Omental fat pad (tissue), 4 donors: ENCODE results near the gene AUTS2. TPM values are rescaled to one million over a fixed set of nuclear protein-coding genes. Genes with fewer than 3 reads are reported as not detected.

ENCODE experiments used
- ATAC-seq: fragments of 150-250 bp; one replicate; pipeline ENCODE4 v1.9.1; 2016; ENCODE audit warnings: mild to moderate bottlenecking, moderate library complexity; ENCODE audit not compliant: low FRiP score
- DNase-seq: peaks from one replicate; pipeline ENCODE4 v3.0.0-alpha.2; 2019; ENCODE audit warnings: low spot score
- total RNA-seq, 4 donors: library from RNA; depleted of rRNA; stranded (reverse); fragments of >200 nt; gene quantifications; one replicate each; pipeline ENCODE4 v1.1.0, GENCODE V29; 2016
- TF ChIP-seq, protein P1 (sequence below), 3 donors: fragments of 450-650 bp; IDR thresholded peaks; one replicate each; pipeline ENCODE4 v1.5.1; 2016 to 2017; ENCODE audit warnings: antibody characterized with exemption in 3 of 3, mild to moderate bottlenecking in 3 of 3, moderate library complexity in 2 of 3

The AUTS2 gene
- total RNA-seq, 4 donors from 2014 or later, result 13.2 to 27.0 (median 21.2) TPM

DNA sequence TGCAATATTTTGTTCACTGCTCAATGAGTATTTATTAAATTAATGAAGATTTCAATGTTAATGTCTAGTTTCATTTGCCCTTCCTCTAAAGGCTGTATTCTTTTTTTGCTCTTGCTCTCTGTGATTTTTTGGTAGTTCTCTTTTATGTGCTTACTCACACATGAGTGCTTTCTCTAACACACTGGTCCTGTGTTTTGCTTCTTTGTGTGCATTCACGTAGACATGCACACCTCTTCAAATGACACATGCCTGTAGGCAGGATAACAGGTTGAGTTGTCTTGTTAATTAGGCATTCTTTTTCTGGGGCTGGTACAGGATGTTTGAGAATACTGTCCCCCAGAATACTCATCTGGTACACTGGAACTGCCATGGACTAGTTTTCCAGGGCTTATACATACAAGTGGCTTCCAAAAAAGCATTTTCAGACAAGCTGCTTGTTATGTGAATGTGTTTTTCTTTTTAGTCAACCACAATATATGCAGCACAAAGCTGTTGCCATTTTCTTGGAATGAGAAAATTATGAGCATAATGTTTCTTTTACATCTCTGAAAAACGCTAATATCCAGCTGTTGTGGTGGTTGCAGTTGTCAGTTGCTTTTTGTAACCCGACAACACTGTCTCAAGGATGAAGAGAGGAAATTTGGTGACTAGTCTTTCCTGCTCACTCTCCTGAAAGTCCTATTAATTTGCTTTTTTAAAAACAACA lies 416.4 kb downstream of the AUTS2 start:
- DNase-seq (no peak), ATAC-seq (no peak)
- TF ChIP-seq, protein P1, sequence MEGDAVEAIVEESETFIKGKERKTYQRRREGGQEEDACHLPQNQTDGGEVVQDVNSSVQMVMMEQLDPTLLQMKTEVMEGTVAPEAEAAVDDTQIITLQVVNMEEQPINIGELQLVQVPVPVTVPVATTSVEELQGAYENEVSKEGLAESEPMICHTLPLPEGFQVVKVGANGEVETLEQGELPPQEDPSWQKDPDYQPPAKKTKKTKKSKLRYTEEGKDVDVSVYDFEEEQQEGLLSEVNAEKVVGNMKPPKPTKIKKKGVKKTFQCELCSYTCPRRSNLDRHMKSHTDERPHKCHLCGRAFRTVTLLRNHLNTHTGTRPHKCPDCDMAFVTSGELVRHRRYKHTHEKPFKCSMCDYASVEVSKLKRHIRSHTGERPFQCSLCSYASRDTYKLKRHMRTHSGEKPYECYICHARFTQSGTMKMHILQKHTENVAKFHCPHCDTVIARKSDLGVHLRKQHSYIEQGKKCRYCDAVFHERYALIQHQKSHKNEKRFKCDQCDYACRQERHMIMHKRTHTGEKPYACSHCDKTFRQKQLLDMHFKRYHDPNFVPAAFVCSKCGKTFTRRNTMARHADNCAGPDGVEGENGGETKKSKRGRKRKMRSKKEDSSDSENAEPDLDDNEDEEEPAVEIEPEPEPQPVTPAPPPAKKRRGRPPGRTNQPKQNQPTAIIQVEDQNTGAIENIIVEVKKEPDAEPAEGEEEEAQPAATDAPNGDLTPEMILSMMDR (IDR thresholded peaks at IDR 0.05), result no peak

DNA sequence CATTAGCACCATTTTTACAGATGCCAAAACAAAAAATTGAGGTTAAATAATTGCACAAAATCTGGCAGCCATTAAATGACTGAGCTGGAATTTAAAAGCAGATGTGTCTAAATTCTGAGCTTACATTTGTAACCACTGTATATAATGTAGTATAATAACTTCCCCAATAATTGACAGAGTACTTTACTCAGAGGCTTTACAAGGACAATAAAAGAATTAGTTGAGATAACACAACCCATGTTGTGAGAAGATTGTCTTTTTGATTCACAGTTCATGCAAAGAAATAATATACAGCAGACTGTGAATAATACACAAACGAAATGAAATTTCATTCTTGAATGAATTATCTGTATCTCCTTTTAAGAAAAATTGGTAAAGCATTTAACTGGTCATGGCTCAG lies 417.1 kb downstream of the AUTS2 start:
- TF ChIP-seq, protein P1 (IDR thresholded peaks at IDR 0.05), result no peak
- ATAC-seq (no peak), DNase-seq (no peak)

DNA sequence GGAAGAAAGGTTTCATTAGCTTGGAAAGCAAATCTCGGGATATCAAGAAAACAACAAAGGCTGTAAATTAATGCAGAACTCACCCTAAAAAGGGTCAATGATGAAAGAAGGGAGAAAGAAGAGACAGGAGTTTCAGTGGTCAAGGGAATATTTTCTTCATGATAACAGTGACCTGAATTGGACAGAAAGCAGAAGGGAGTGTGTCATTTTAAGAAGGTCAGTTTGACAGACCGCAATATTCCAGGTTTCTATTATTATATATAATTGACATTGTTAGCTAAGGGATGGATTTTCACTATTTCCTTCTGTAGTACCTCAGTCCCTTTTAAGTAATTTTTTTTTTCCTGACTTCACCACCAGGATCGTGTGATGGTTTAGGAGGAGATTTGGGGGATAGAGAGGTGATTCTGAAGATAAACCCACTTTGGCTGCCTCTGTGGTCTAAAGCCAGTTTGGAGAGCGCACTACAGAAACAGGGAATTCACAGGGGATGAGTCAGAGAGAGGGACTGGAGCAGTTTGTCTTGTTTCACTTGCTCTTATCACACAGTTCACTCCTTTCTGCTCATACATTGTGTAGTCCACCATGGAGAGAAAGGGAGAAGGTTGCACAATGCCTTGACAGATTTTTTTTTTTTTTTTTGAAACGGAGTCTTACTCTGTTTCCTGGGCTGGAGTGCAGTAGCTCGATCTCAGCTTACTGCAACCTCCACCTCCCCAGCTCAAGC lies 417.9 kb downstream of the AUTS2 start:
- TF ChIP-seq, protein P1 (IDR thresholded peaks at IDR 0.05), result no peak
- no peak for DNase-seq
- peak; percentile 96 for ATAC-seq

DNA sequence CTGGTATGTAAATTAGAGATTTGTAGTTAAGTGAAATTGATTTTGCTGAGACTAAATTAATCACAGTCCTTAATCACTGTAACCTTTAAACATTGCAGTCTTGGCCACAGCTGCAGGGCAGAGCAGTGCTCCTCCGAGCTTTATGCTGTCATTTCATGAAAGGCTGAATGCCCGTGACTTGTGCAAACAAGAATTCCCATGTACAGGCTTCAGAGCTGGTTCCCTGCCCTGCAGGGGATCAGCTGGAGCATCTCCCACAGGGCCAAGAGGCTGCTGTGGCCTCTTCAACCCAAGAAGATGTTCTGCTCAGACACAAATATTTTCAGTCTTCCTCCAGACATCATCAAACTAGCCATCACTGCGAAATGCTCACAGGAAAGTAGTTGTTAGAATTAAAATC lies 419.1 kb downstream of the AUTS2 start:
- TF ChIP-seq, protein P1 (IDR thresholded peaks at IDR 0.05), result no peak
- ATAC-seq (no peak), DNase-seq (no peak)

DNA sequence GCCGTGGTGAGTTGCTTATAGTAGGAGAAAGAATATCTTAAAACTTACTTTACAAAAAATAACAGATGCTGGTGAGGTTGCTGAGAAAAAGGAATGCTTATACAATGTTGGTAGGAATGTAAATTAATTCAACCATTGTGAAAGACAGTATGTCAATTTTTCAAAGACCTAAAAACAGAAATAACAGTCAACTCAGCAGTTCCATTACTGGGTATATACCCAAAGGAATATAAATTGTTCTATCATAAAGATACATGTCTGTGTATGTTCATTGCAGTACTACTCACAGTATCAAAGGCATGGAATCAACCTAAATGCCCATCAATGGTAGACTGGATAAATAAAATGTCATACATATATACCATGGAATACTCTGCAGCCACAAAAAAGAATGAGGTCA lies 420.4 kb downstream of the AUTS2 start:
- DNase-seq, result no peak
- TF ChIP-seq, protein P1 (IDR thresholded peaks at IDR 0.05), result no peak
- no peak for ATAC-seq

DNA sequence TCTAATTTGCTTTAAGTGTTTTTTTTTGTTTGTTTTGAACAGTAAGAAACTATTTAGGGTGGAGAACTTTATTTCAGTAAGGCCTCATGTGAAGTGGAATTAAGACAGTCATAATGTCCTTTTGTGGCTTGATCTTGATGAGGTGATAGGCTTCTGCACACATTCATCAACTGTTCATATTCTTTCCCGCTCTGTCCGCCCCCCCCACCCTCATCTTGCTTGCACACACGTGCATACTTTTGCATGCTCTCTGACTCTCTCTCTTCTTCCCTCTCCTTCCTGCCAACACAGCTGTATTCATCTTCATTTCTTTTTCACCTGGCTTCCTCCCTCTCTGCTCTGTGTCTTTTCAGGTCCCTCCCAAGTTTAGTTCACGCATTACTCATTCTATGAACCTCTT lies 429.6 kb downstream of the AUTS2 start:
- TF ChIP-seq, protein P1 (IDR thresholded peaks at IDR 0.05), result no peak
- DNase-seq (no peak), ATAC-seq (no peak)

DNA sequence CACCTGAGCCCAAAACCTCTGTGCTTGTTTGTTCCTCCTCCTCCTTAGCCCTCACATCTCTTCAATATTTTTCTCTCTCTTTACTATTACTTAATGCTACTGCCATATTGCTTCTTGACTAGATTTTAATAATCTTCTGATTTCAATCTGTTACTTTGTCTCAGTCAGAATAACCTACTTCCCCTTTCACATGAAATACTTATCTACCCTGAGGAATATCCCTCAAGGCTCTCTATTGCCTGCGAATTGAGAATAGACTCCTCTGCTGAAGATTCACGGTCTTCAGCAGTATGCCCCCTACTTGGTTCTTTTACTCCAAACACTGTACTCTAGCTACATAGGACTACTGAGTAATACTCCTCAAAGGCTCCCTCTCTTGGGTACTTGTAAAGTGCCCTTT lies 430.3 kb downstream of the AUTS2 start:
- TF ChIP-seq, protein P1 (IDR thresholded peaks at IDR 0.05), result no peak
- DNase-seq, result no peak
- no peak for ATAC-seq
